IPS-11a (cell line): ENCODE results near the gene BMF.

Experiments used
- H3K4me3 ChIP-seq: one replicate; pipeline ENCODE4 v1.5.1; 2013; ENCODE audit warnings: low read depth, low read length, control low read depth

Gene BMF

DNA sequence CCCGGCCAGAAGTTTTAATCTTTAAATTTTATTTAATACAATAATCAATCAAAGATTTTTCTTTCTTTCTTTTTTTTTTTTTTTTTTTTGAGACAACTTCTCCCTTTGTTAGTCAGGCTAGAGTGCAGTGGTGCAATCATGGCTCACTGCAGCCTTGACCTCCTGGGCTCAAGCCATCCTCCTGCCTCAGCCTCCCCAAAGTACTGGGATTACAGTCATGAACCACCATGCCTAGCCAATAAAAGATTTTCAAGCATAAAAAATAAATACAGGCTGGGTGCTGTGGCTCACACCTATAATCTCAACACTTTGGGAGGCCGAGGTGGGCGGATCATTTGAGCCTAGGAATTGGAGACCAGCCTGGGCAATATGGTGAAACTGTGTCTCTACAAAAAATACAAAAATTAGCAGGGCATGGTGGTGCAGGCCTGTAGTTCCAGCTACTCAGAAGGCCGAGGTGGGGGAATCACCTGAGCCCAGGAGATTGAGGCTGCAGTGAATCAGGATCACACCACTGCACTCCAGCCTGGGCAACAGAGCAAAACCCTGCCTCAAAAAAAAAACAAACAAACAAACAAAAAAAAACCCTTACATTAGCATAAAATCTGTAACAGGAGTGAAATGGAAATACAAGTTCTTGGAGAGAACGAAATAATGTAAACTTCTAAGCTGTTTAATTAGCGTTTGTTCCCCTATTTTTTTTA lies 40.6 kb downstream of the BMF start:
- H3K4me3 ChIP-seq: no peak overlapping the region

GRCh38 chr15:40066589-40066988 lies 42.1 kb downstream of the BMF start:
- H3K4me3 ChIP-seq: no peak overlapping the region

DNA sequence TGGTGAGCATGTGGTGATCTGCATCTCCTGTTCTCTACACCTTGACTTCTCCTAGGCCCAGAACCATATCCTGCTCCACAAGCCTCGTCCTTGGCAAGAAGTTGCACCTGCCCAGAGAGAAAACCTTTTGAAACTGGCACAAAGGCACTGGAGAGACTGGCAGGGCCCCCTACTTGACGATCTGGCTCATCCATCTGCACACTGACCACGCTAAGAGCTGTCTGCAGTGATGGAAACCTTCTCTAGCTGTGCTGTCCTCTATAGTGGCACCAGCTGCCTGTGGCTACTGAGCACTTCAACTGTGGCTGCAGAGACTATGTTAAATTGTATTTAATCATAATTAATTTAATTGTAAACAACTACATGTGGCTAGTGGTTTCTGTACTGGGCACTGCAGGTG lies 43.5 kb downstream of the BMF start:
- no peak overlapping the region for H3K4me3 ChIP-seq

DNA sequence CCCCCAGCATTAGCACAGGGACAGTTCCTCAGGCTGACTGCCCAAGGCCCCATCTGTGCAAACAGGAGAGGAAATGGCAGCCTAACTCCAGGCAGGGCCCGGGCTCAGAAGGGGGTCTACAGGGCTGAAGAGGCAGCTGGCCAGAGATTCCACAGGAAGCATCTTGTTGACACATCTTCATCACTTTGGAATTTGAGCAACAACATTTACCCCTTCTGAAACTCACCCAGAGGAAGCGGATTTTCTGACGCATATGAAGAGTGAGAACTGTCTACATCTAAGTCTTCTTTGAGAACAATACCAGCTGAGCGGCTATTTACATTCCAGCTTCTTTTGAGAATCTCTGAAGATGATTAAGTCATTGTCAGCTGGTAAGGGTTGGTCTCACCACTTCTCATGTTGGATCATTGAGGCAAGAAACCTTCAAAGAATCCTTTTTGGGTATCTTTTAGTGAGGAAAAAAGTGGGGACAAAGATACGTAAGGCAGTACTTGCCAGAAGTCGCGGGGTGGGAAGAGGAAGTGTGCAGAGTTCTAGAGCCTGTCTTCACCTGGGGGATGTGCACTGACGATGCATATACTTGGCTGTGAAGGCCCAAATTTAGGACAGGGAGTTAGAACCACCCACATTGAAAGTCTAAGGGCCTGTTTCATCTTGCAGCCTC lies 44.3 kb downstream of the BMF start:
- H3K4me3 ChIP-seq: no peak overlapping the region

DNA sequence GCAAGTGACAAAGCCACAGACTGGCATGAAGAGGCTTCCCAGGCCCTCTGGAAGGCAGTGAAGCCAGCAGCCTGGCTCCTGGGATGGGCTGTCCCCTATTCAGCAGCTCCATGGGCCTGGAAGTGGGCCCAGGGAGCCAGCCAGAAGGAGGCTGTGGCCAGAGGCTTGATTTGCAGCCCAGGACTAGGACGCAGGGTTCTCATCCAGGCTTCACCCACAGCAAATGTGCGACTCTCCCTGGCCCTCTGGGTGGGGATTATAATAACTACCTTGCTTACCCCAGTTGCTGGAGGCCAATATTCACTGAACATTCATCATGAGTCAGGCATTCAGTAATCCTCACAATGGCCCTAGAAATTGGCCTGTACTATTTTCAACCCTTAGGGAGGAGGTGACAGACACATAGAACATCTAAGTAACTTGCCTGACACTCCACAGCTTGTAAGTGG lies 45.1 kb downstream of the BMF start:
- no peak overlapping the region for H3K4me3 ChIP-seq

GRCh38 chr15:40062816-40063562 lies 45.7 kb downstream of the BMF start:
- no peak overlapping the region for H3K4me3 ChIP-seq

- H3K4me3 ChIP-seq: no peak overlapping the region
These were observed 47.3 kb downstream of the BMF start for GRCh38 chr15:40061212-40061901.

DNA sequence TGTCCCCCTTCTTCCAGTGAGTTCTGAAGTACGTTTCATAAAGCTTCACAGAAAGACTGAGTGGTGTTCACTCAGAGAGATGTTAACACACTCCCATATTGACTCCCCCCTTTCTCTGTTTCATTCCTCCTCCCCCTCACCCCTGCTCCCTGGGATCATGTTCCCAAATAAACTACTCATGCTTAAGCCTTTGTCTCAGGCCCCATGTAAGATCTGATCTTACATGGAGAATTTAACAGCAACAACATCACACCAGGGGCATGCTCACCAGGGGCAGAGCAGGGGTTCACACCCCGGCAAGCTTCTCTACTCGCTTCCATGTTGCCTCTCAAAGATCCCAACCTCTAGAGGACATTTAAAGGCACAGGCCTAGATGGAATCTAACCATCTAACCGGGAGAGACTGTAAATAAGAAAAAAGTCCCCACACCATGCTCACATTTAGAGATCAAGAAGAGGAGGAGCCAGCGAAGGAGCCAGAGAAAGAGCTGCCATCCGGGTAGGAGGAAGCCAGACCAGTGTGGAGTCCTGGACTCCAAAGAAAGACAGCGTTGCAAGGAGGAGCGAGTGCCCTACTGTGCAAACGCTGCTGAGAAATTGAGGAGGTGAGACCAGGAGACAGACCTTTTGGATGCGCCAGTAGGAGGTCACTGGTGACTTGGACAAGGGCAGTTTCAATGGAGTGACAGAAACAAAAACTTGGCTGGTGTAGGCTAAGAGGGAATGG lies 48.3 kb downstream of the BMF start:
- H3K4me3 ChIP-seq: no peak overlapping the region

- H3K4me3 ChIP-seq: no peak overlapping the region
These were observed 48.9 kb downstream of the BMF start for GRCh38 chr15:40059821-40060220.

DNA sequence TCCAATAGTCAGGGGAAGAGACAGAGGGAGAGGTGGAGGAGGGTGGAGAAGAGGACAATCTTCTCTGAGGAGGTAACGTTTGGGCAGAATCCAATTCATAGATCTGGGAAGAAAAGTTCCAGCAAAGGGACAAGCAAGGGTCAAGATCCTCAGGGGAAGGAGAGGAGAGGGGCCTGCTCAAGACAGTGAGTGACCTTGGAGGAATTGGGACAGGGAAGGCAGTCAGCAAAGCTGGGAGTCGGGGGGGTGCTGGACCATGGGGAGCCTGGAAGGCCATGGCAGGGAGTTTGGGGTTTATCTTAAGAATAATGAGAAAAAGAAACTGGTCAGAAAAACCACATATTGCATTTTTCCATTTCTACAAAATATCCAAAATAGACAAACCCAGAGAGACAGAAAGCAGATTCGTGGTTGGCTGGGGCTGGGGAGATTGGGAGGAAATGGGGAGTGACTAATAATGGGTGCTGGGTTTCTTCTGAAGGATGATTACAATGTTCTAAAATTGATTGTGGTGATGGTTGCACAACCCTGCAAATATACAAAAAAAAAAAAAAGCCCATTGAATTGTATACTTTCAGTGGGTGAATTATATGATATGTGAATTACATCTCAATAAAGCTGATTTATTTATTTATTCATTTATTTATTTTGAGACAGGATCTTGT lies 50.1 kb downstream of the BMF start:
- no peak overlapping the region for H3K4me3 ChIP-seq

DNA sequence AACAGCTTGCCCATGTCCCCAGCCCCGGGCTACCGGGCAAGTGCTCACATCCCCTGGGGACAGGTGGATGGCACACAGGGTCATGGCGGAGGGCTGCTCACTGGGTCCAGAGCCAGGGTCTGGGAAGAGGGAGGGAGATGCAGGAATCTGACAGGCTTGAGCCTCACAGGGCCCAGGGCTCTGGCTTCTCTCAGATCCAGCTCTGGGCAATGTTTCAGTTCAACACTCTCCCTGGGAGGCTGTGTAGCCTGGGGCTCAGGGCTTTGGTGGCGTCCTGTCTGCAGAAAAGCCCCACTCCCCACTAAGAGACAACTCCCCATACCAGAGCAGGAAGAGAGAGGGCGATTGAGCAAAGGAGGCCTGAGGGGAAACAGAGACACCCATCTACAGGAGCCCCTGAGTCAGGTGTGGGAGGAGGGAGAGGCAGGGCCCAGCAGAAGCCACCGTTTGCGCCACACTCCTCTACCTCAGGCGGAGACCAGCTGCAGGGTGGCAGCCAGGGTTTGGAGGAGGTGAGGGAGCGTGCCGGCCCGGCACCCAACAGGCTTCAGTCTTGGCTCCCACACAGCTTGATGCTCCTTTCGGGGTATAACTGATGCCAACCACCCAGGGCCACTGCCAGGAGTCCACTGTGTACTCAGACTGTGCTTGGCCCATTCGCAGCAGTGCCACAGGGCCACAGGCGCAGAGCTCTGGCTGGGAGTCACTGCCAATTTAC lies 52.9 kb downstream of the BMF start:
- H3K4me3 ChIP-seq: no peak overlapping the region

GRCh38 chr15:40054855-40055575 lies 53.7 kb downstream of the BMF start:
- no peak overlapping the region for H3K4me3 ChIP-seq

DNA sequence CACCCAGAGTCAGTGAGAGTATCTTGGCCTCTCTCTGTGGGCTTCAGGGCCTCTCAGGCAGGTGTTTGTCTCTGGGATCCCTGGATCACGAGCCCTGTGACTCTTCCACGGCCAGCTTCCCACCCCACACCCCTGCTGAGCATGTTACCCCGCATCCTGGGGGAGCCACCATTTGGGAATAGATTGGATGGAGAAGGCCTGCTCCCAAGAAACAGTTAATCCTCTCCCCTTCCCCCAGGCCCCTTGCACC lies 54.1 kb downstream of the BMF start:
- H3K4me3 ChIP-seq: no peak overlapping the region

- H3K4me3 ChIP-seq: no peak overlapping the region
These were observed 54.7 kb downstream of the BMF start for GRCh38 chr15:40053831-40054604.

GRCh38 chr15:40053079-40053830 lies 55.4 kb downstream of the BMF start:
- no peak overlapping the region for H3K4me3 ChIP-seq

- H3K4me3 ChIP-seq: no peak overlapping the region
These were observed 56.1 kb downstream of the BMF start for GRCh38 chr15:40052604-40053003.

DNA sequence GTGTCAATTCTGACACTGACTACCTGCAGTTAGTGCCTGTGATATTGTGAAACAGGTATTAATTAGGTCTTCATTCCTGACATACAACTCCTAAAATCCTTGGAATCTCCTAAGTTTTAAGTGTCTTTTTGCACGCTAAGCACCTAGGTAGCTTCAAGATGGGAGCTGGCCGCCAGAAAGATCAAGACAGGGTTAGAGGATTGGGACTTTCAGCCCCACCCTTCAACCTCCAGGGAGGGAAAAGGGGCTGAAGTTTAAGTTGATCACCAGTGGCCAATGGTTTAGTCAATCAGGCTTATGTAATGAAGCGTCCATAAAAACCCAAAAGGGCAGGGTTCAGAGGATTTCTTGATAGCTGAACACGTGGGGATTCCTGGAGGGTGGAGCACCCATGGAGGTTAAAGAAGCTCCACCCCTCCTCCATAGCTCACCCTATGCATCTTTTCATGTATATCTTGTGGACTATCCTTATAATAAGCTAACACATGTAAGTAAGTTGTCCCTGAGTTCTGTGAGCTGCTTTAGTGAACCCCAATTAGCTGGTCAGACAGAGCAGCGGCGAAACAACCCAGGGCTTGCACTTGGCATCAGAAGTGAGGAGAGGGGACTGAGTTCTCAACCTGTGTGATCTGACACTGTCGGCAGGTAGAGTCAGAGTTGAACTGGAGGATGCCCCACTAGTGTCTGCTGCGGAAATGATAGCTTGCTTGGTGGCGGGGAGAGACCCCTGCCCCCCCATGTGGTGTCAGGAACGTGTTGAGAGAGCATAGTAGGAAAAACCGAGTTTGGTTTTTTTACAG lies 56.9 kb downstream of the BMF start:
- no peak overlapping the region for H3K4me3 ChIP-seq
